ENCODE results near the gene WSB2. TPM values are rescaled to one million over a fixed set of nuclear protein-coding genes. Genes with fewer than 3 reads are reported as not detected.
"Not testable (repeated sequence)": the region's sequence is repeated elsewhere in the genome, so short reads cannot be mapped to it uniquely, and the experiment has no call there.

WSB2 gene
- total RNA-seq, 2 experiments from 2014 or later = 57.7 to 58.2 TPM

- Mint-ChIP-seq H3K4me1 (peaks cover 58% of the 10 kb centered on the region), H3K4me3 (peak overlapping the region; percentile 22), H3K9me3 (ENCODE audit: low read depth) (peaks cover 2% of the 10 kb centered on the region), H3K36me3 (ENCODE audit: low read depth) (peaks cover 85% of the 10 kb centered on the region), H3K27ac (peak overlapping the region; percentile 89), H3K27me3 (no peaks in the 10 kb centered on the region)
- ATAC-seq (peak; percentile 15), DNase-seq (no peak)
- CTCF ChIA-PET = interaction anchor here (0.7 to 5.9 kb wide), 8 partner anchors 9 to 184 kb away, joined by 3 to 48 read pairs (median 4); partner anchors contain the start of gene RFC5
- POLR2A ChIA-PET = interaction anchor here (0.6 to 3.1 kb wide), 5 partner anchors 7 to 70 kb away, joined by 3 to 8 read pairs (median 3); partner anchors contain the start of gene RFC5
- intact Hi-C loops (cut with DNase I, micrococcal nuclease) = loop anchor here (1.0 to 10.0 kb wide), 7 partner anchors 10 to 1950 kb away; partner anchors contain the start of genes RFC5 (in 1 of the 2) and WSB2 (in 1 of the 2)
Measured at GRCh38 chr12:118034429-118035189, 26.4 kb downstream of the WSB2 start.

DNA sequence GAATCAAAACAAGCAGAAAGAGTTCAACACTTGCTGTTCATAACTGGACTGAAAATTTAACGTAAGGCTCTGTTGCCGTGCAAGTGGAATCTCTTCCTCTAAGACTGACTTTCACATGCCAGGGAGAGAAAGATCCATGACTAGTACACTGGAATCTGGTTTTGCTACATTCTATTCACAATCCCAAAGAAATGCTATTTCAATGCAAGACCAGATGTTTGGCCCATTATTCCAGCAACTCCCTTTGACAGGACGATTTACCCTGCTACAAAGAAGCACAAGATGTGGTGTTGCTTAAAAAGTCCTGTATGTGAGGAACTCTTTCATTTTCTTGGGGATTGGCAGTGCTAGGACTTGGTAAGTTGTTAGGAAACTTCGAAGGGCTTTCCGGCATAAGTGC, 27.1 kb downstream of the WSB2 start:
- H3K4me3 Mint-ChIP-seq = peak overlapping the region; percentile 8
- H3K36me3 Mint-ChIP-seq (ENCODE audit: low read depth) = peaks cover 83% of the 10 kb centered on the region
- no peak for ATAC-seq
- H3K27me3 Mint-ChIP-seq = no peaks in the 10 kb centered on the region
- DNase-seq = no peak
- H3K27ac Mint-ChIP-seq = peak overlapping the region; percentile 89
- H3K9me3 Mint-ChIP-seq (ENCODE audit: low read depth) = peaks cover 2% of the 10 kb centered on the region
- intact Hi-C loops (cut with DNase I, micrococcal nuclease) = loop anchor here (2.0 to 10.0 kb wide), 3 partner anchors 27 to 1949 kb away; partner anchors contain the start of gene WSB2 (in 1 of the 2)
- ChIA-PET POLR2A (interaction anchor here (0.9 to 3.1 kb wide), 3 partner anchors 14 to 26 kb away, joined by 3 to 8 read pairs (median 3); partner anchors contain the start of gene RFC5), CTCF (interaction anchor here (0.5 to 5.9 kb wide), 6 partner anchors 9 to 159 kb away, joined by 3 to 48 read pairs (median 6); no protein-coding TSS in a partner anchor)
- peaks cover 59% of the 10 kb centered on the region for H3K4me1 Mint-ChIP-seq

DNA sequence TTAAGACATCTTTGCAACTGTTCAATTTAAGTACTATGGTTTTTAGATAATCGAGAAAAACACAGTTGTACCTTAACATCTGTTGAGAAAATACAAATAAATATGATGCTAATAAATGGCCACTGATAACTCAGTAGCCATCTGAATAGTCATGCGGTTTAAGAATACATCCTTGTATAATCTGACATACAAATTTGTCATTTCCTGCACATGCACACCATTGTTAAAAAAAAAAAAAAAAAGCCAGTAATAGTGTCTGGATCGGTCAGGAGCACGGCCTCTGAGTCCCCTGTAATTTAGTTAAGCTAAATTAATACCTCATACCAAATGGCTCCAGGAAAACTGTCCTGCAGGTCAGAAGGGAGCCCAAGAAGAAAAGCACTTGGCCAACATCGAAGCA, 27.7 kb downstream of the WSB2 start:
- Mint-ChIP-seq H3K4me3 (no peak overlapping the region), H3K9me3 (ENCODE audit: low read depth) (peaks cover 2% of the 10 kb centered on the region), H3K27ac (peak overlapping the region; percentile 89), H3K4me1 (peaks cover 57% of the 10 kb centered on the region), H3K36me3 (ENCODE audit: low read depth) (peaks cover 85% of the 10 kb centered on the region), H3K27me3 (no peaks in the 10 kb centered on the region)
- no peak for DNase-seq
- ChIA-PET POLR2A (interaction anchor here (0.9 to 1.3 kb wide), 2 partner anchors 11 to 14 kb away, joined by 3 to 18 read pairs; no protein-coding TSS in a partner anchor), CTCF (interaction anchor here (0.5 to 5.9 kb wide), 6 partner anchors 10 to 832 kb away, joined by 3 to 48 read pairs (median 4); no protein-coding TSS in a partner anchor)
- no peak for ATAC-seq
- intact Hi-C loops (cut with DNase I, micrococcal nuclease) = loop anchor here (5.0 to 10.0 kb wide), 2 partner anchors 156 to 1949 kb away; no protein-coding TSS in a partner anchor

GRCh38 chr12:118032188-118032587, 28.8 kb downstream of the WSB2 start:
- ATAC-seq (no peak), DNase-seq (no peak)
- Mint-ChIP-seq H3K4me1 (peaks cover 50% of the 10 kb centered on the region), H3K27ac (peak overlapping the region; percentile 77), H3K4me3 (no peak overlapping the region), H3K36me3 (ENCODE audit: low read depth) (peaks cover 86% of the 10 kb centered on the region), H3K27me3 (no peaks in the 10 kb centered on the region), H3K9me3 (ENCODE audit: low read depth) (peaks cover 2% of the 10 kb centered on the region)
- POLR2A ChIA-PET = interaction anchor here (1.0 to 1.3 kb wide), 3 partner anchors 12 to 25 kb away, joined by 3 to 18 read pairs (median 3); partner anchors contain the start of gene RFC5
- CTCF ChIA-PET = interaction anchor here (1.2 to 1.7 kb wide), 3 partner anchors 11 to 23 kb away, joined by 3 to 7 read pairs (median 6); no protein-coding TSS in a partner anchor
- intact Hi-C loops (cut with DNase I, micrococcal nuclease) = loop anchor here (5.0 to 10.0 kb wide), 2 partner anchors 155 to 1947 kb away; no protein-coding TSS in a partner anchor

DNA sequence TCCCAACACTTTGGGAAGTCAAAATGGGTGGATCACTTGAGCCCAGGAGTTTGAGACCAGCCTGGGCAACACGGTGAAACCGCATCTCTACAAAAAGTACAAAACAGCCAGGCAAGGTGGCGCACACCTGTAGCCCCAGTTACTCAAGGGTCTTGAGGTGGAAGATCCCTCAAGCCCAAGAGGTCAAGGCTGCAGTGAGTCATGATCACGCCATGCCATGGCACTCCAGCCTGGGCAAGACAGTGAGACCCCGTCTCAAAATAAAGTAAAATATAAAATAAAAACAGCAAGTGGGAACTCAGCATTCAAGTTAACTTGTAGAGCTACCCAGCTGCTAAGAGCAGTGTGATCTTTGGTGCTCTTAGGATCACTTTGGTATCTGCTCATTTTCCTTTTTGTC, 31.8 kb downstream of the WSB2 start:
- ATAC-seq (no peak), DNase-seq (no peak)
- CTCF ChIA-PET = interaction anchor here (0.7 to 1.2 kb wide), 2 partner anchors 24 to 107 kb away, joined by 3 to 4 read pairs; no protein-coding TSS in a partner anchor
- POLR2A ChIA-PET = interaction anchor here (0.6 kb wide), 1 partner anchor 93 kb away, joined by 5 read pairs; no protein-coding TSS in a partner anchor
- intact Hi-C loops (cut with DNase I, micrococcal nuclease) = no loop called here
- peaks cover 80% of the 10 kb centered on the region for H3K36me3 Mint-ChIP-seq (ENCODE audit: low read depth)
- no peaks in the 10 kb centered on the region for H3K9me3 Mint-ChIP-seq (ENCODE audit: low read depth)
- no peak overlapping the region for H3K4me3 Mint-ChIP-seq
- no peaks in the 10 kb centered on the region for H3K27me3 Mint-ChIP-seq
- H3K27ac Mint-ChIP-seq = peak overlapping the region; percentile 44
- H3K4me1 Mint-ChIP-seq = peaks cover 24% of the 10 kb centered on the region

GRCh38 chr12:118025168-118025567, 35.8 kb downstream of the WSB2 start:
- intact Hi-C loops (cut with DNase I, micrococcal nuclease) = no loop called here
- ATAC-seq (no peak), DNase-seq (no peak)
- Mint-ChIP-seq H3K4me1 (peaks cover 4% of the 10 kb centered on the region), H3K27ac (no peak overlapping the region), H3K27me3 (no peaks in the 10 kb centered on the region), H3K36me3 (ENCODE audit: low read depth) (peaks cover 73% of the 10 kb centered on the region), H3K4me3 (no peak overlapping the region), H3K9me3 (ENCODE audit: low read depth) (no peaks in the 10 kb centered on the region)
- POLR2A ChIA-PET = no interaction called here
- CTCF ChIA-PET = interaction anchor here (0.6 kb wide), 1 partner anchor 22 kb away, joined by 3 read pairs; no protein-coding TSS in a partner anchor

DNA sequence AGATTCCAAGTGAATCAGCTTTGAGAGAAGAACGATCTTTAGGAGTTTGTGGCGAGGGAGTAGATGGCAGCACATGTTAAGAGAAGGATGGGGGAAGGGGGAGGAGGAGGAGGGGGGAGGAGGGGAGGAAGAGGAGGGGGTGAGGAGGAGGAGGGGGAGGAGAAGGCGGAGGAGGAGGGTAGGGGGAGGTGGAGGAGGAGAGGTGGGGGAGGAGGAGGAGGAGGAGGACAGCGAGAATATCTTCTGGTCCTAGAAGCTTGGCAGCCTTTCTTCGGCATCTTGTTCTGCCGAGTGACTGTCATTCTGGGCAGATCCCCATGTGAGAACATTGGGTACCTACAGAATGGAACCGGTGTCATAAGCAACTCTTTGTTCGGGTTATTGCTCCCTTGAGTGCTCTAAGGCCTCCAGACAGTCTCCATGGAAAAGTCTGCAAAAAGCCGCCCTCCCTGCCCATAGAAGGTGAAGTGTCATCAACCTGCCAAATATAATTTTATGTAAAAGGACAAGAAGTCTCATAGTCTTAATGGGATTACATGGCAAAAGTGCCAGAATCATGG, 37.6 kb downstream of the WSB2 start:
- H3K27ac Mint-ChIP-seq = peak overlapping the region; percentile 42
- H3K9me3 Mint-ChIP-seq (ENCODE audit: low read depth) = no peaks in the 10 kb centered on the region
- H3K36me3 Mint-ChIP-seq (ENCODE audit: low read depth) = peaks cover 72% of the 10 kb centered on the region
- ATAC-seq (no peak), DNase-seq (no peak)
- intact Hi-C loops (cut with DNase I, micrococcal nuclease) = no loop called here
- H3K27me3 Mint-ChIP-seq = no peaks in the 10 kb centered on the region
- ChIA-PET POLR2A (no interaction called here), CTCF (interaction anchor here (0.5 kb wide), 1 partner anchor 789 kb away, joined by 3 read pairs; no protein-coding TSS in a partner anchor)
- H3K4me3 Mint-ChIP-seq = no peak overlapping the region
- peaks cover 2% of the 10 kb centered on the region for H3K4me1 Mint-ChIP-seq

DNA sequence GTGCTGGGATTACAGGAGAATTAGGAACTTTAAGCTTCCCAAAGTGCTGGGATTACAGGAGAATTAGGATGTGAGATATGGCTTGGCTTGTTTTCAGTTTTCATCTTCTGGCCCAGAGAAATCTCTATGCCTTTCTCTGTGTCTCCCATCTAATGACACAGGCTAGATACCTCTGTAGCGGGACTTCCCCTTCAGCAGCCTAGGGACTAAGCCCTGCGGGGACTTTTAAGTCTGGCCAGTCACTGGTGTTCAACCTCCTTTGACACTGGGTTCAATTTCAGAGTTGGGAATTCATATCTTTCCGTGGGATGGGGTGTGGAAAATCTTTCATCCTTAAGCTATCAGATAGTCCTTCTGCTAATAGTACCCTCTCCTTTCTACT, 38.3 kb downstream of the WSB2 start:
- CTCF ChIA-PET = interaction anchor here (0.5 kb wide), 1 partner anchor 789 kb away, joined by 3 read pairs; no protein-coding TSS in a partner anchor
- Mint-ChIP-seq H3K4me3 (no peak overlapping the region), H3K36me3 (ENCODE audit: low read depth) (peaks cover 71% of the 10 kb centered on the region), H3K9me3 (ENCODE audit: low read depth) (no peaks in the 10 kb centered on the region), H3K4me1 (peaks cover 8% of the 10 kb centered on the region), H3K27me3 (no peaks in the 10 kb centered on the region), H3K27ac (peak overlapping the region; percentile 42)
- no peak for DNase-seq
- POLR2A ChIA-PET = no interaction called here
- intact Hi-C loops (cut with DNase I, micrococcal nuclease) = no loop called here
- ATAC-seq = no peak

- DNase-seq; POLR2A ChIA-PET; ATAC-seq; H3K27me3 Mint-ChIP-seq; H3K4me1 Mint-ChIP-seq; H3K4me3 Mint-ChIP-seq; H3K27ac Mint-ChIP-seq; H3K9me3 Mint-ChIP-seq (ENCODE audit: low read depth); CTCF ChIA-PET; intact Hi-C loops (cut with DNase I, micrococcal nuclease): not testable (repeated sequence)
- peaks cover 68% of the 10 kb centered on the region for H3K36me3 Mint-ChIP-seq (ENCODE audit: low read depth)
Measured at GRCh38 chr12:118022097-118022727, 38.8 kb downstream of the WSB2 start.

DNA sequence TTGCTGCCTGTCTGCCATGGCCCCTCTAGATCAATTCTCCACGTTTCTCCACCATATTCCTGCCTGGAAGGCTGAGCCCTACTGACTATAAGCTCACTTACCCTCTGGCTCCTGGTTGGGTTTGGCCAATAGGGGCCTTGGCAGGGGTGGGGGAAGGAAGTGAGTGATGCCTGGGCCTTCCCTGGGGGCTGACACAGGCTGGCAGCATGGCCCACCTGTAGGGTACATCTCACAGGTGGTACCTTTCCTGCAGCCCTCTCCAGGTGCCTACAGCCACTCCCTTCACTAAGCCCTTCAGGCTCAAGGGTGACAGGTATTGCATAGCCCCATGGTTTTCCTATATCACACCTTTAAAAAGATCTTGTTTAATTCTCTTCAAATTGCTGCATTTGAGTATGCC, 40.9 kb downstream of the WSB2 start:
- peaks cover 15% of the 10 kb centered on the region for H3K4me1 Mint-ChIP-seq
- H3K9me3 Mint-ChIP-seq (ENCODE audit: low read depth) = no peaks in the 10 kb centered on the region
- CTCF ChIA-PET = interaction anchor here (0.7 to 1.7 kb wide), 2 partner anchors 16 to 44 kb away, joined by 3 to 6 read pairs; no protein-coding TSS in a partner anchor

More for the DNA sequence above, 40.9 kb downstream of the WSB2 start:
- no peaks in the 10 kb centered on the region for H3K27me3 Mint-ChIP-seq
- ATAC-seq (no peak), DNase-seq (no peak)
- intact Hi-C loops (cut with DNase I, micrococcal nuclease) = no loop called here
- POLR2A ChIA-PET = no interaction called here
- no peak overlapping the region for H3K27ac Mint-ChIP-seq
- H3K4me3 Mint-ChIP-seq = no peak overlapping the region
- H3K36me3 Mint-ChIP-seq (ENCODE audit: low read depth) = peaks cover 53% of the 10 kb centered on the region
